H7 (cell line): ENCODE results near the gene TNNI3K. TPM values are rescaled to one million over a fixed set of nuclear protein-coding genes. Genes with fewer than 3 reads are reported as not detected.

Source experiments
- DNase-seq: peaks from one replicate; pipeline ENCODE4 v3.0.0; 2012
- H3K27me3 ChIP-seq: 2 replicates; pipeline ENCODE4 v1.6.0; 2011; ENCODE audit warnings: mild to moderate bottlenecking, low read length; ENCODE audit not compliant: control insufficient read depth, insufficient read depth
- H3K36me3 ChIP-seq: replicated peaks from 2 replicates; pipeline ENCODE4 v1.5.1; 2011; ENCODE audit warnings: low read length; ENCODE audit not compliant: control insufficient read depth, insufficient read depth
- H3K4me3 ChIP-seq: 2 replicates; pipeline ENCODE4 v1.5.1; 2011; ENCODE audit warnings: low read depth, mild to moderate bottlenecking, control low read depth, low read length, moderate library complexity; ENCODE audit not compliant: insufficient read depth
- total RNA-seq: library from RNA; depleted of rRNA; stranded (reverse); fragments of >200 nt; shearing (Covaris generic); gene quantifications from 2 replicates; pipeline ENCODE4 v1.2.3, GENCODE V29; 2014; rRNA removed

Gene TNNI3K
- total RNA-seq, 1 experiment from 2014 or later, result not detected

DNA sequence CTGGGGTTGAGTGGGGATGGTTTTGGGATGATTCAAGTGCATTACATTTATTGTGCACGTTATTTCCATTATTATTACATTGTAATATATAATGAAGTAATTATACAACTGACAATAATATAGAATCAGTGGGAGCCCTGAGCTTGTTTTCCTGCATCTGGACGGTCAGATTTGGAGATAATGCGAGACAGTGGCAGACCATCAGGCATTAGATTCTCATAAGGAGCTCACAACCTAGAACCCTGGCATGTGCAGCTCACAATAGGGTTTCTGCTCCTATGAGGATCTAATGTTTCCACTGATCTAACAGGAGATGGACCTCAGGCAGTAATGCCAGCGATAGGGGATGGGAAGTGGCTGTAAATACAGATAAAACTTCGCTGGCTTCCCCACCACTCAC lies 355.1 kb downstream of the TNNI3K start:
- Histone ChIP-seq H3K36me3 (no peaks in the 10 kb centered on the region), H3K27me3 (no peaks in the 10 kb centered on the region), H3K4me3 (no peak overlapping the region)
- DNase-seq, result no peak

- H3K4me3 ChIP-seq, result no peak overlapping the region
- H3K36me3 ChIP-seq, result no peaks in the 10 kb centered on the region
- DNase-seq, result no peak
- H3K27me3 ChIP-seq, result no peaks in the 10 kb centered on the region
Measured at GRCh38 chr1:74591949-74592348, 356.8 kb downstream of the TNNI3K start.

DNA sequence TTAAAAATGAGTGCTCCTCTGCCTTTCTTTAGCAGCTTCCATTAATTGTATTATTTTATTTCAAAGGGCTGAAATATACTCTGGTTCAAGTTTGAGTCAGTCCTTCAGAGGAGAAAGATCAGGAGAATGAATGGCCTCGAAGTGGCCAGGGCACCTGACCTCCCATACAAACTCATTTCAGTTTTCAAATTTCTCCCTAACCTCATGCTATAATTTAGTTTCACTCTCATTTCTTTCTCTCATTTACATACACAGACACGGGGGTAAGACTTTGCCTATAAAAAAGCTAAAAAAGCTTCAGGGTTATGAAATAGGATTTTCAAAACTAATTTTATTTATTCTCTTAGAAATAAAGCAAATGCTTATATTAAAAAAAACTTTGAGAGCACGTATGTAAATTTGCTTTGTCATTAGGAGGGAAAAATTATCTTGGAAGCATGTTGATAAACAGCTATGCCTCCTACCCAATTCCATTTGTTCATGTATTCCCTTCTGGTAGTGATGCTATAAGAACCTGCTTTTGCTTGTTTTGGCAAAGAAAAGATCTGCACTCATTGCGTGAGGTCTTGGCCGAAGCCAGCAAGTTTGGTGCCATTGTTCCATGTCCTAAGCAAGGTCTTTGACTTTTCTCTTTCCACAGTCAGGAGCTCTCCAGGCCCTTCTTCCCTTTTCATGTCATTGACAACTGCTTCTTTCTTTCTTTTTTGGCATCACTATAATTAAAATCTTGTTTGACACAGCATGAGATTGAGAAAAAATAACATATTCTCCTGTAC lies 357.6 kb downstream of the TNNI3K start:
- Histone ChIP-seq H3K27me3 (no peaks in the 10 kb centered on the region), H3K4me3 (no peak overlapping the region), H3K36me3 (no peaks in the 10 kb centered on the region)
- DNase-seq, result no peak

Other genes starting within 250 kb of the TNNI3K start
- gene LRRIQ3, start 37.2 kb upstream of the TNNI3K start, total RNA-seq, result 0.42 and 0.96 TPM in 2 replicates
- gene FPGT, start 37.1 kb upstream of the TNNI3K start, total RNA-seq, result 2.1 and 2.7 TPM in 2 replicates